GM19324 (cell line): ENCODE results near the gene SPX.

ENCODE experiments used
- ATAC-seq: cut with Tn5 transposase; IDR thresholded peaks from one replicate; pipeline ENCODE4 v1.9.1; 2021; ENCODE audit warnings: mild to moderate bottlenecking, moderate library complexity; ENCODE audit not compliant: unreplicated experiment, low FRiP score

The SPX gene

GRCh38 chr12:21573733-21574358 is 47.8 kb downstream of the SPX start:
- ATAC-seq, result no peak

GRCh38 chr12:21576431-21576830 is 50.3 kb downstream of the SPX start:
- no peak for ATAC-seq

GRCh38 chr12:21577516-21577915 is 51.4 kb downstream of the SPX start:
- no peak for ATAC-seq

GRCh38 chr12:21580748-21581516 is 54.8 kb downstream of the SPX start:
- ATAC-seq, result no peak
